Liver (tissue), 9 donors: ENCODE data around the gene PKD2L1. TPM values are rescaled to one million over a fixed set of nuclear protein-coding genes. Genes with fewer than 3 reads are reported as not detected.
"Not testable (repeated sequence)": the region's sequence is repeated elsewhere in the genome, so short reads cannot be mapped to it uniquely, and the experiment has no call there.

Experiments used
- DNase-seq: peaks from one replicate; pipeline ENCODE4 v3.0.0-alpha.2; 2017; ENCODE audit warnings: low spot score
- H3K27ac ChIP-seq, 2 donors: one replicate each; pipeline ENCODE4 v1.7.0; 2013; ENCODE audit warnings: inconsistent platforms in 2 of 2, low read length in 2 of 2, control low read depth in 1 of 2, low read depth in 1 of 2, mild to moderate bottlenecking in 1 of 2
- H3K27me3 ChIP-seq, 4 donors: one replicate each; pipeline versions ENCODE4 v1.6.1 to v1.7.0; 2013; ENCODE audit warnings: low read length in 3 of 4, inconsistent platforms in 1 of 4, mild to moderate bottlenecking in 1 of 4, moderate library complexity in 1 of 4; ENCODE audit not compliant: control insufficient read depth in 4 of 4, insufficient read depth in 4 of 4
- H3K36me3 ChIP-seq, 4 donors: one replicate each; pipeline versions ENCODE4 v1.6.1 to v1.7.0; 2013; ENCODE audit warnings: low read length in 3 of 4, mild to moderate bottlenecking in 3 of 4, low read depth in 1 of 4, moderate library complexity in 1 of 4; ENCODE audit not compliant: control insufficient read depth in 4 of 4, insufficient read depth in 3 of 4
- H3K4me1 ChIP-seq, 4 donors: one replicate each; pipeline versions ENCODE4 v1.6.1 to v1.7.0; 2013; ENCODE audit warnings: low read length in 3 of 4, mild to moderate bottlenecking in 3 of 4, moderate library complexity in 1 of 4; ENCODE audit not compliant: control insufficient read depth in 4 of 4, insufficient read depth in 4 of 4
- H3K4me3 ChIP-seq, 3 donors: one replicate each; pipeline versions ENCODE4 v1.6.1 to v1.7.0; 2013; ENCODE audit warnings: low read length in 3 of 3, control low read depth in 1 of 3, low read depth in 1 of 3, mild to moderate bottlenecking in 1 of 3
- H3K9ac ChIP-seq, 2 donors: one replicate each; pipeline ENCODE4 v1.7.0; 2013; ENCODE audit warnings: low read length in 2 of 2, mild to moderate bottlenecking in 2 of 2, moderate library complexity in 2 of 2, control low read depth in 1 of 2, low read depth in 1 of 2
- H3K9me3 ChIP-seq, 4 donors: one replicate each; pipeline versions ENCODE4 v1.6.1 to v1.7.0; 2013; ENCODE audit warnings: low read length in 3 of 4; ENCODE audit not compliant: control insufficient read depth in 4 of 4
- EGR1 ChIP-seq, 2 donors: IDR thresholded peaks; 2 replicates each; pipeline ENCODE4 v1.6.1; 2016 to 2018; ENCODE audit warnings: antibody characterized with exemption in 2 of 2, low read depth in 2 of 2
- HNF4A ChIP-seq, 2 donors: conservative IDR thresholded peaks; 2 replicates each; pipeline ENCODE4 v1.6.1; 2016; ENCODE audit warnings: antibody characterized with exemption in 2 of 2, mild to moderate bottlenecking in 2 of 2
- JUND ChIP-seq, 2 donors: IDR thresholded peaks; 2 replicates each; pipeline ENCODE4 v1.6.1; 2016; ENCODE audit warnings: antibody characterized with exemption in 2 of 2
- YY1 ChIP-seq: IDR thresholded peaks from 2 replicates; pipeline ENCODE4 v1.6.1; 2016; ENCODE audit warnings: antibody characterized with exemption, mild to moderate bottlenecking
- WGBS: extraction: QIAGEN DNeasy Blood & Tissue Kit; methylation state at CpG from one replicate; pipeline ENCODE4 v1.1.7; 2013; 5-methylcytosine and 5-hydroxymethylcytosine counted together
- polyA plus RNA-seq, 2 donors: library from polyadenylated mRNA; stranded (reverse) in 1 of 2; unstranded in 1 of 2; fragments of 200-250 nt in 1 of 2; fragments of >200 nt in 1 of 2; fragmentation: Nextera tagmentation in 1 of 2; extraction: Ambion mirVana in 1 of 2; gene quantifications; one replicate each; pipeline versions ENCODE4 v1.2.1 to v1.2.3, GENCODE V29; 2013 to 2015
- total RNA-seq, 2 donors: library from RNA; depleted of rRNA; stranded (reverse); fragments of >200 nt; gene quantifications; one replicate each; pipeline ENCODE4 v1.2.3, GENCODE V29; 2014
- TF ChIP-seq, protein P1 (sequence below): IDR thresholded peaks from 2 replicates; pipeline ENCODE4 v1.6.1; 2016; ENCODE audit warnings: antibody characterized with exemption, mild to moderate bottlenecking
- TF ChIP-seq, protein P2 (sequence below): IDR thresholded peaks from 2 replicates; pipeline ENCODE4 v1.6.1; 2016; ENCODE audit warnings: antibody characterized with exemption
- TF ChIP-seq, protein P3 (sequence below): IDR thresholded peaks from 2 replicates; pipeline ENCODE4 v1.6.1; 2016; ENCODE audit warnings: antibody characterized with exemption
- donor health status: healthy.
- donor health status: healthy.
- donor health status: healthy.
- donor health status: healthy.
- donor health status: healthy.

The PKD2L1 gene
- total RNA-seq (under 1 TPM; 0.08 to 0.14 TPM), polyA plus RNA-seq (under 1 TPM; 0.06 to 0.15 TPM)

DNA sequence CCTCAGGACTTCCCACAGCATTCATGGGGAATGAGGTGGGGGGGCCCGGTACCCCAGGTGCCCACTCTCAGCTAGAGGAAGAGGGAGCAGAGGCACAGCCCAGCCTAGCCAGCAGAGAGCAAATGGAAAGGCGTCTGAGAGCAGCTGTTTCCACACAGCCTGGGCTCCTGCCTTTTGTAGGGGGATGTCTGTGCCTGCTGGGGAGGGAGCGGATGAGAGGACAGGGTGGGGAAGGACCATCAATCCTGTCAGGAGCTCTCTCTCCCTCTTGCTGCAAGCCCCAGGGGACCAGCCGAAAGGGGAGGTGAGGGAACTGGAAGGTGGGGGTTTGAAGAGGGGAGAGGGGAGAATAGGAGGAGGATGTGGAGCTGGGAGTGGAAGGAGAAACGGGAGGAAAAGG is at the start of gene PKD2L1:
PKD2L1 (minus strand) TSS at position 150 of the 400 bp plus-strand sequence; CDS start at position 25, 125 bp downstream.
- DNase-seq, result no peak
- H3K36me3 ChIP-seq, result no peaks in the 10 kb centered on the region
- H3K27ac ChIP-seq, result no peak within 1 kb of the TSS
- TF ChIP-seq, protein P1, sequence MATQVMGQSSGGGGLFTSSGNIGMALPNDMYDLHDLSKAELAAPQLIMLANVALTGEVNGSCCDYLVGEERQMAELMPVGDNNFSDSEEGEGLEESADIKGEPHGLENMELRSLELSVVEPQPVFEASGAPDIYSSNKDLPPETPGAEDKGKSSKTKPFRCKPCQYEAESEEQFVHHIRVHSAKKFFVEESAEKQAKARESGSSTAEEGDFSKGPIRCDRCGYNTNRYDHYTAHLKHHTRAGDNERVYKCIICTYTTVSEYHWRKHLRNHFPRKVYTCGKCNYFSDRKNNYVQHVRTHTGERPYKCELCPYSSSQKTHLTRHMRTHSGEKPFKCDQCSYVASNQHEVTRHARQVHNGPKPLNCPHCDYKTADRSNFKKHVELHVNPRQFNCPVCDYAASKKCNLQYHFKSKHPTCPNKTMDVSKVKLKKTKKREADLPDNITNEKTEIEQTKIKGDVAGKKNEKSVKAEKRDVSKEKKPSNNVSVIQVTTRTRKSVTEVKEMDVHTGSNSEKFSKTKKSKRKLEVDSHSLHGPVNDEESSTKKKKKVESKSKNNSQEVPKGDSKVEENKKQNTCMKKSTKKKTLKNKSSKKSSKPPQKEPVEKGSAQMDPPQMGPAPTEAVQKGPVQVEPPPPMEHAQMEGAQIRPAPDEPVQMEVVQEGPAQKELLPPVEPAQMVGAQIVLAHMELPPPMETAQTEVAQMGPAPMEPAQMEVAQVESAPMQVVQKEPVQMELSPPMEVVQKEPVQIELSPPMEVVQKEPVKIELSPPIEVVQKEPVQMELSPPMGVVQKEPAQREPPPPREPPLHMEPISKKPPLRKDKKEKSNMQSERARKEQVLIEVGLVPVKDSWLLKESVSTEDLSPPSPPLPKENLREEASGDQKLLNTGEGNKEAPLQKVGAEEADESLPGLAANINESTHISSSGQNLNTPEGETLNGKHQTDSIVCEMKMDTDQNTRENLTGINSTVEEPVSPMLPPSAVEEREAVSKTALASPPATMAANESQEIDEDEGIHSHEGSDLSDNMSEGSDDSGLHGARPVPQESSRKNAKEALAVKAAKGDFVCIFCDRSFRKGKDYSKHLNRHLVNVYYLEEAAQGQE, result no peak
- TF ChIP-seq, protein P2, sequence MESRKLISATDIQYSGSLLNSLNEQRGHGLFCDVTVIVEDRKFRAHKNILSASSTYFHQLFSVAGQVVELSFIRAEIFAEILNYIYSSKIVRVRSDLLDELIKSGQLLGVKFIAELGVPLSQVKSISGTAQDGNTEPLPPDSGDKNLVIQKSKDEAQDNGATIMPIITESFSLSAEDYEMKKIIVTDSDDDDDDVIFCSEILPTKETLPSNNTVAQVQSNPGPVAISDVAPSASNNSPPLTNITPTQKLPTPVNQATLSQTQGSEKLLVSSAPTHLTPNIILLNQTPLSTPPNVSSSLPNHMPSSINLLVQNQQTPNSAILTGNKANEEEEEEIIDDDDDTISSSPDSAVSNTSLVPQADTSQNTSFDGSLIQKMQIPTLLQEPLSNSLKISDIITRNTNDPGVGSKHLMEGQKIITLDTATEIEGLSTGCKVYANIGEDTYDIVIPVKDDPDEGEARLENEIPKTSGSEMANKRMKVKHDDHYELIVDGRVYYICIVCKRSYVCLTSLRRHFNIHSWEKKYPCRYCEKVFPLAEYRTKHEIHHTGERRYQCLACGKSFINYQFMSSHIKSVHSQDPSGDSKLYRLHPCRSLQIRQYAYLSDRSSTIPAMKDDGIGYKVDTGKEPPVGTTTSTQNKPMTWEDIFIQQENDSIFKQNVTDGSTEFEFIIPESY, result no peak
- TF ChIP-seq HNF4A (conservative IDR thresholded peaks at IDR 0.05), result no peak
- no peak within 1 kb of the TSS for H3K9ac ChIP-seq
- H3K27me3 ChIP-seq, result no peaks in the 10 kb centered on the region
- WGBS, result 66% methylated on average over 5 of the region's 5 CpGs
- H3K4me3 ChIP-seq, result no peak within 1 kb of the TSS
- no peaks in the 10 kb centered on the region for H3K4me1 ChIP-seq
- no peaks in the 10 kb centered on the region for H3K9me3 ChIP-seq

DNA sequence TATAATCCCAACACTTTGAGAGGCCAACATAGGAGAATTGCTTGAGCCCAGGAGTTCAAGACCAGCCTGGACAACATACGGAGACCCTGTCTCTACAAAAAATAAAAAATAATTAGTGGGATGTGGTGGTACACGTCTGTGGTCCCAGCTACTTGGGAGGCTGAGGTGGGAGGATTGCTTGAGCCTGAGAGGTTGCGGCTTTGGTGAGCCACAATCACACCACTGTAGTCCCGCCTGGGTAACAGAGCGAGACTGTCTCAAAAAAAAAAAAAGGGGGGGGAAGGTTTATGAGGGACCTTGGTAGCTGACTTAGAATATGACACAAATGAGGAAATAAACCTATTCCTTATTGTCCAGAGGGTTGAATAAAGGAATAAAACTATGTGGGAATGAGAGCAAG is 47.8 kb upstream of the PKD2L1 start:
- Histone ChIP-seq H3K36me3 (peaks cover 0 to 9% (median 4%) of the 10 kb centered on the region in 4 donors), H3K27ac (no peak overlapping the region), H3K4me3 (no peak overlapping the region), H3K27me3 (no peaks in the 10 kb centered on the region), H3K4me1 (peaks cover 0 to 20% (median 1%) of the 10 kb centered on the region in 4 donors), H3K9ac (no peak overlapping the region), H3K9me3 (no peaks in the 10 kb centered on the region)
- WGBS, result 91% methylated on average over 5 of the region's 5 CpGs
- no peak for DNase-seq
- TF ChIP-seq EGR1 (IDR thresholded peaks at IDR 0.05; ENCODE audit: low read depth in 2 of 2) (no peak), JUND (IDR thresholded peaks at IDR 0.05) (no peak), YY1 (no peak)
- TF ChIP-seq, protein P3, sequence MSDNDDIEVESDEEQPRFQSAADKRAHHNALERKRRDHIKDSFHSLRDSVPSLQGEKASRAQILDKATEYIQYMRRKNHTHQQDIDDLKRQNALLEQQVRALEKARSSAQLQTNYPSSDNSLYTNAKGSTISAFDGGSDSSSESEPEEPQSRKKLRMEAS, result no peak
- TF ChIP-seq, protein P1, result no peak

DNA sequence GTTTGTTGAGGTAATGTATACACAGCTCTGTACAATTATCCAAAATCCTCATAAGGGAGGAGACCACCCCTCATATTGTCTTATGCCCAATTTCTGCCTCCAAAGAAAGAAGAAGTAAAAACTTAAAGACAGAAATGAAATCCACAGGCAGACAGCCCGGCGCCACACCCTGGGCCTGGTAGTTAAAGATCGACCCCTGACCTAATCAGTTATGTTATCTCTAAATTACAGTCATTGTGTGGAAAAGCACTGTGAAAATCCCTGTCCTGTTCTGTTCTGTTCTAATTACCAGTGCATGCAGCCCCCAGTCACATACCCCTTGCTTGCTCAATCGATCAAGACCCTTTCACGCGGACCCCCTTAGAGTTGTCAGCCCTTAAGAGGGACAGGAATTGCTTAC is 46.6 kb upstream of the PKD2L1 start:
- 87% methylated on average over 6 of the region's 6 CpGs for WGBS

More for the DNA sequence above, 46.6 kb upstream of the PKD2L1 start:
- not testable (repeated sequence) for H3K9me3 ChIP-seq, H3K36me3 ChIP-seq, H3K9ac ChIP-seq, H3K27ac ChIP-seq, H3K27me3 ChIP-seq, H3K4me3 ChIP-seq, DNase-seq
- H3K4me1 ChIP-seq, result peaks cover under 1 to 25% (median 6%) of the 10 kb centered on the region in 4 donors
